HG03196 (cell line): ENCODE measurements around the gene RAPGEF5.

Experiments used
- ATAC-seq: cut with Tn5 transposase; IDR thresholded peaks from one replicate; pipeline ENCODE4 v1.9.1; 2021; ENCODE audit not compliant: unreplicated experiment

RAPGEF5 gene

DNA sequence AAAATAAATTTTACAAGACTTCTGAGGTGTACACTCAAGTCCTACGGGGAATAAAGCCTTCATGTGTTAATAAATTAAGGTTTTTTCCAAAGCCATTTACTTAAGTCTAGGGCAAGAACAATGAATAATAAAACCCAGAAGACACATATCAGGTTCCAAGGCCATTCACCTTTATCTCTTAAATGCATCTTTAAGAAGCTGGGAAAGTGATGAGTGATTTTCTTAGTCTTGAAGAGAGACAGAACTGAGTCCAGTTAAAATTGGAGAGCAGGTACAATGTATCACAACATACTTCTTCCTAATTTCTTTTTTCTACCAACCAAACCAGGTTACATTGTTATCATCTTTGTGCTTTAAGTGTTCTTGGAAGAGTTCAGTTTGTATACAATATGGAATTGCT, 189.5 kb downstream of the RAPGEF5 start:
- ATAC-seq = no peak

GRCh38 chr7:22166928-22167327, 190.0 kb downstream of the RAPGEF5 start:
- ATAC-seq = no peak

- no peak for ATAC-seq
These were observed 197.6 kb downstream of the RAPGEF5 start for GRCh38 chr7:22159341-22159740.

GRCh38 chr7:22157552-22157951, 199.4 kb downstream of the RAPGEF5 start:
- no peak for ATAC-seq

DNA sequence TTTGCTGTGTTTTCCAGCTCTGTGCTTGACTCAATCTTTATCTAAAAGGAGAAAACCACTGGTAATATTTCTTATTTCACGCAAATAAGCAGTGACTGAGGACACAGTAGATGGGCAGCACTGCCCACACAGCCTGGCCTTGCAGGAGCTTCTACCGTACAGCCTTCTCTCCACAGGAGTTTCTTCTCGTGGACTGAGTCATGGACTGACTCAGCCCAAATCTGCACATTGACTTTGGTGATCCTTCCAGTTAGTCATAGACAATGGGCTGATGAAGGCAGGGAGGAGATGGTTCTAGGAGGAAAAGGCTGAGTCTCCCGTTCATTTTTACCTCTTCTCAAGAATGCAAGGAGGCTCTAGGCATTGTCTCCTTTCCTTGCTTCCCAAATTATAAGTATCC, 200.7 kb downstream of the RAPGEF5 start:
- ATAC-seq = no peak

DNA sequence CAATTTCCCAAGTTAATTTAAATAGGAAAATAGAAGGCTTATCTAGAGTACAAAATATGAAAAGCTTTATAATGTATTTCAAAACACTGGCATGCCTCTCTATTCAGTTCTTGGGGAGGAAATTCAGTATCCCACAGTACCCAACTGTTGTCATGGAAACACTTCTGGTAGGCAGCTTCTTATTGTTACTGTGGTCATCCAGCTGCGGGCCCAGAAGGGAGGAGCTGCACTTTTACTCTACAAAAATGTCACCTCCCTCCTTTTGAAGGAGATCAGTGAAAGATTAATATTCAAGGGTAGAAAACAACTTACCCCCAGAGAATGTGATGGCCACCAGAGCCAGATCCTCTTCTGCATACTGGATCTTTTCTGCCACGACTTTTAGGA, 202.8 kb downstream of the RAPGEF5 start:
- ATAC-seq = no peak

GRCh38 chr7:22153432-22154142, 203.4 kb downstream of the RAPGEF5 start:
- ATAC-seq = no peak

DNA sequence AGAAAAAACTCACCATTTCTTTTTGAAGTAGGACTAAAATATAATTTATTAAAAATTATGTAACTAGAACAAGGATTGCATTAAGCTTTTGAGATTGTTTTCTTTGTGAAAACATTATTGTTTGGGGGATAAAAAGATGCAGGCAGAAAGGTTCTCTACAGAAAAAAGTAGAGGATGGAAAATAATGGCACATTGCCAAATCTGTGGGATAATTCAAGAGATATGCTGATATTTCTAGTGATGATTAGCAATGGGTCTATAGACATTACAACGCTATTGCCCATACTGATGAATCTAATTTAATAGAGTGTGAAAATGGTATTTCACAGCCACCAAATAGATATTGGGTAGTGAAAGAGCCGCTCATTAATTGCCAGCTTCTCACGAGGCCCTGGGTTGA, 204.3 kb downstream of the RAPGEF5 start:
- no peak for ATAC-seq

DNA sequence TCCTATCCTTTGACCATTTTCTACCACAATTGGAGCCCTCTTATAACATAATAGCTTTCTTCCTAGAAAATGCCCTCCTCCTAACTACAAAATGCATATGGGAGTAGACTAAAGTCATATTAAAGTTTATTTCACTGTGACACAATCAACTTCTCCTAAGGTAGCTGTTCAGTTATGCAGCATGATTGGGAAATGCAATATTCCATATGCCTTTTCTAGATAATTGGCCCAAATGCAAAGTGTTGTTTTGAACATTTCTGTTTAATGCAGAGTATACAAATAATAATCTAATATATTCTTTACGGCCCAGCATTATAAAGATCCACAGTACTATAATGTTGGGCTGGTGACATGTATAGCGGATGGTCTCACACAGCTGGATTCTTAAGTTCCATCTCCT, 205.1 kb downstream of the RAPGEF5 start:
- no peak for ATAC-seq

DNA sequence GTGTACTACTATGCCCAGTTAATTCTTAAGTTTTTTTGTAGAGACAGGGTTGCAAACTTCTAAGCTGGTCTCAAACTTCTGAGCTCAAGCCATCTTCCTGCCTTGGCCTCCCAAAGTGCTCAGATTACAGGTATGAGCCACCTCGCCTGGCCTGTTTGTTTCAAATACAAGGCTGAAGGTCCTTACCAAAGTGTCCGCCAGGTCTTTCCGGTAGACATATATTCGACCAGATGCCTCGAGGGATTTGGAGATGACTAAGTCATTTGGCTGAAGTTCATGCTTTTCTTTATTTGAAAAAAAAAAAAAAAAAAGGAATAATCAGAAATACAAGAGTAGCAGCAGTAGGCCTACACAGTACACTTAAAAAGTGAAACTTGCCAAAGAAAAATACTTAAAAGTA, 206.7 kb downstream of the RAPGEF5 start:
- ATAC-seq = no peak

- no peak for ATAC-seq
These were observed 209.1 kb downstream of the RAPGEF5 start for GRCh38 chr7:22147868-22148267.

- no peak for ATAC-seq
These were observed 209.9 kb downstream of the RAPGEF5 start for GRCh38 chr7:22146961-22147512.

DNA sequence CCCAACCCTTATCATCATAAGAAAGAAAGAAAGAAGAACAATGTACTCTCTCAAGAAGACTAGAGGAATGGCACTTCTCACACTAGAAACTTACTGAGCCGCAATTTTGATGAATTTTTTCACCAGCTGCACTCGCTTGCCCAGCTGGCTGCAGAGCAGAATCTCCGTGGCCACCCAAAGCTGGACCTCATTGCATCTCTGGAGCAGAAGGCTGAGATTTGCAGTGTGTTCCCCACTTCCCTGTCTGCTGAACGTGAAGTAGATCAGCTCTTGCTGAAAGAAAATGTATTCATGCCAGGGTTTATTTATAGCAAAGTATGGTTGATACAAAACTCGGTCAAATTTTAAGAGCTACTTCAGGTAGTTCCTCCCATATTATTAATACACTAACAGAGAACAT, 212.0 kb downstream of the RAPGEF5 start:
- no peak for ATAC-seq

DNA sequence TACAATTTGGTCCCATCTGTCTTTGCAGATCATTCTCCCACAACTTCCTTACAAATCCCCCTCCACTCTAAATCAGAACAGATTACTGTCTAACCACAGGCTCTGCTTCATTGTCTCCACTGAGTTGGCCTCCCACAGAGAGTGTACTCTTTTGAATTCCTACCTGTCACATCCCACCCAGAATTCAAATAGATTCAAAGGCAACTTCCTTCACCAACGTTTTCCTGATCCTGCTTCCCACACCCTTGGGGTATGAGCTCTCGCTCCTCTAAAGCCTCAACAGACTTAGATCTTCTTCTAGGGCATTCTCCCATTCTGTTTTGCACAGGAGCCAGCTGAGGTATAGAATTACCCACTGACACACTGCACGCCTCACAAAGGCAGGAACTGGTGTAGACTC, 213.5 kb downstream of the RAPGEF5 start:
- ATAC-seq = no peak

DNA sequence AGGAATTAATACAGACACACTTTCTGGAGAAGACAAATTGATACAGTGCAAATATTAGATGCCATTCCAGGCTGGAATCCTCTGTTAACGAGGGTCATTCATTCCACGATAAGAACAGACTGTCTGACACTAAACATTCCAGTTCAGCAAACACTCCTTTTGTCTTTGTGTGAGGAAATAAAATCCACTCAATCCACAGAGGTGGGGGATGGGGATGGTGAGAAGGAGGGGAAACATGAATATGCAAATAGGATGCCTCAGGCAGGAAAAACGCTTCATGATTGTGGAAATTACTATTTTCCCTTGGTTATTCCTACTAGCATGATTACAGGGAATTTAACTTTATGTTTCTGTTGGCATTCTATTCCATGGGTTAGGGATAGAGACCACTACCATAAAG, 214.4 kb downstream of the RAPGEF5 start:
- ATAC-seq = no peak

DNA sequence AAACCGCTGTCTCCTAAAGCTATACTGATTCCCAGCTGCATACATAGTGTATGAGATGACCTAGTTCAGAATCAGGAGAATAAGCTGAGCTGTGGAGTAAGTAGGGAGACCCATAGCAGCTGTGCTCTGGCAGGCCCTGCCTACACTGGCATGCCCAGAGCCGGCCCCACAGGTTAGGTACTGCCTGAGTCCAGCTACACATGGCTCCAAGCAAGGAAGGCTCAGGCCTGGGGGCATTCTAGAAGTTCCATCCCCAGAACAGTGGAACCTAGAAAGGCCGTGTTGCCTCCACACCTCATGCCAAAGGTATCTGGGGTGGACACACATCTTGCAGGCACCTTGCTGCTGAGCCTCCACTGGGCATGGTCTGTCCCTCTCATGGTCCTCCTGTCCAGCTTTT, 215.6 kb downstream of the RAPGEF5 start:
- no peak for ATAC-seq

DNA sequence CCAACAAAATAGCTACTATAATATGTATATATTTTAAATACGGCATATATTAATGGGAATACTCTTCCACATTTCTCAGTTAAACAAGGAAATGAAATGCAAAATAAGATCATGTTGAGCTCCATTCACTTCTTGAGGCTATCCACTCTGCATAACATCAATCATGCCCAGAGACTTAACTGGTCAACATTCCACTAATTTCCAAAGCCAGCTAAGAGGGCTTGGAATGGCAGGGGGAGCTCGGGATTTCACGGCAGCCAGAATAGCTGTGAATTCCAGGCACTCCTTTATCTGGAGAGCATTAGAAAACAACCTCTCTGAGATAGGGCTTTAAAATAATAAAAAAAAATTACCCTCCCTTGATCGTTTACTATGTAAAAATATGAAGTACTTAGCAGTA, 216.4 kb downstream of the RAPGEF5 start:
- no peak for ATAC-seq

GRCh38 chr7:22138886-22139285, 218.1 kb downstream of the RAPGEF5 start:
- ATAC-seq = no peak

GRCh38 chr7:22138106-22138505, 218.8 kb downstream of the RAPGEF5 start:
- ATAC-seq = no peak

GRCh38 chr7:22137466-22137865, 219.5 kb downstream of the RAPGEF5 start:
- no peak for ATAC-seq

DNA sequence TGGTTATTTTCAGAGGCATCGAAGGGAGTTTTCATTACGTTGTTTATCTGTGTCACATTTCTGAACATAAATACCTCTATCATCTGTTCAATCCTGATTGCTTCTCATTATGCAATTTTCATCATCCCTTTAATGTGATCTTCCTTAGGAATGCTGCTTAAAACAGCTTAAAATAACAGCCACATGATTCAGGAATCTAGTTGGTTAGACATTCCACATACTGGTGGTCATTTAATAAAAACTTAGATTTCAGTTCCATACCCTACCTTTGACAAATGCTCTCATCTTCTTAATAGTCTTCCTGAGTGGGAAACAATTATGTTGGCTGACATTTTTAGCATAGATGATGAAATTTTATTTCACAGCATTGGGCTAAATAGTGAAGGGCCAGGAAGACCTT, 219.9 kb downstream of the RAPGEF5 start:
- no peak for ATAC-seq

DNA sequence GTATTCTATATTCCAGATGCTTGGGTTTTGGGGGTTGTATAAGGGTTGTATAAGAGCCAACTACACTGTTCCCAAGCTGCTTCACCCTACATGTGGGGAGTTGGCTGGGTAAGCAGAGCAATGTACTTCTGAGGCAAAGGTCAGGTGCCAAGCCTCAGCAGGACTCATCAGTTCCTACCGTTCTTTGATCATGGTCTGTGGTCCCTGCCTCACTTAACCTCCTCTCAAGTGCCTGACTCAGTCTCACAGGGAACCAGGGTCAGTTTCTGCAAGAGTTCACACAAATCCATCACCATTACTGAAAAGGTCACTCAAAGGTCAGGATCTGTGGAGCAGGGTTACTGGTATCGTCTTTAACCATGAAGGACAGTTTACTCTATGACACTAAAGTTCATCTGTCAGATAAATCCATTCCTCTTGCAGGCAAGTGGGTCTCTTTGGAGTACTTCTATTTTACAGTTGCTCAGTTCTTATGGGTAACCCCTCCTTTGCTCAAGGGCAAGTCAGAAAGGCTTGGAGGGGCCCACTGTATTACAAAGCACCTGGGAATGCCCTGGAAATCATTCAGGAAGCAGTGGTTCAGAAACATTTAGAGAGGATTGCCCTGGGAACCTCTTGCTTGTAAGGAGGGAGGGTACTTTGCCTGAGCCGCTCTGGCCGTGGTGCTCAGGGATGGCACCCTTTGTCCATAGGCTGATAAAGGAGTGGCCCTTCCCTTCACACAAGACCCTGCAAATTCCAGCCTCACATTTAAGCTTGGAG, 227.0 kb downstream of the RAPGEF5 start:
- ATAC-seq = no peak
